K562 (cell line): ENCODE results near the gene MICU1. TPM values are rescaled to one million over a fixed set of nuclear protein-coding genes. Genes with fewer than 3 reads are reported as not detected.

ENCODE experiments used
- FOXA1 ChIP-seq: fragments of 450-650 bp; IDR thresholded peaks from 2 replicates; pipeline ENCODE4 v1.6.1; 2016; ENCODE audit warnings: mild to moderate bottlenecking, borderline replicate concordance
- GMEB1 ChIP-seq: fragments of 250-450 bp; sonication (Bioruptor Pico); IDR thresholded peaks from 2 replicates; pipeline ENCODE4 v1.4.0; 2020; ENCODE audit warnings: mild to moderate bottlenecking
- KLF6 ChIP-seq: fragments of 250-450 bp; sonication (Bioruptor Pico); IDR thresholded peaks from 2 replicates; pipeline ENCODE4 v1.4.0; 2020; ENCODE audit warnings: mild to moderate bottlenecking, moderate library complexity, borderline replicate concordance
- LCOR ChIP-seq: sonication (generic); formaldehyde crosslinking; IDR thresholded peaks from 2 replicates; pipeline ENCODE4 v1.8.0; 2022; ENCODE audit warnings: mild to moderate bottlenecking, missing genetic modification reagents
- ZMIZ1 ChIP-seq, 2 experiments: fragments of 150-350 bp in 1 of 2; IDR thresholded peaks; 2 replicates each; pipeline ENCODE4 v1.6.1; 2012 to 2016; ENCODE audit warnings: low read depth in 2 of 2, low read length in 2 of 2, mild to moderate bottlenecking in 1 of 2, moderate library complexity in 1 of 2
- polyA plus RNA-seq, 8 experiments: library from polyadenylated mRNA; depleted of rRNA in 4 of 8; stranded (reverse) in 5 of 8; unstranded in 3 of 8; fragments of >200 nt; fragmentation: Nextera tagmentation in 2 of 8; fragmentation: Illumina TruSeq in 1 of 8; extraction: Ambion mirVana in 2 of 8; extraction: Trizol in 1 of 8; gene quantifications; 2 replicates each; pipeline versions ENCODE4 v1.2.1 to v1.2.3, GENCODE V29; 2011 to 2014; ENCODE audit warnings: inconsistent platforms in 1 of 8, missing spikeins in 1 of 8
- total RNA-seq, 7 experiments: library from RNA; depleted of rRNA in 6 of 7; stranded (reverse); fragments of >200 nt in 6 of 7; fragmentation: Illumina TruSeq in 2 of 7; extraction: Trizol in 2 of 7; gene quantifications; 2 replicates each; pipeline versions ENCODE4 v1.2.1 to v1.2.3, GENCODE V29; 2011 to 2021; ENCODE audit warnings: low replicate concordance in 1 of 7
- TF ChIP-seq, protein P1 (sequence below): fragments of 250-450 bp; sonication (Bioruptor Pico); IDR thresholded peaks from 2 replicates; pipeline ENCODE4 v1.8.0; 2022; ENCODE audit warnings: inconsistent platforms

The MICU1 gene
- total and polyA plus RNA-seq, 9 of the 15 experiments (the other 6 are each of a cell fraction or from before 2014, with no cell fraction given), result 29.3 to 76.8 (median 48.4) TPM

GRCh38 chr10:72667207-72667864 lies 41.5 kb upstream of the MICU1 start (continued):
- no peak for TF ChIP-seq ZMIZ1 (IDR thresholded peaks at IDR 0.05; ENCODE audit: low read depth in 2 of 2, low read length in 2 of 2)
- TF ChIP-seq, protein P1, sequence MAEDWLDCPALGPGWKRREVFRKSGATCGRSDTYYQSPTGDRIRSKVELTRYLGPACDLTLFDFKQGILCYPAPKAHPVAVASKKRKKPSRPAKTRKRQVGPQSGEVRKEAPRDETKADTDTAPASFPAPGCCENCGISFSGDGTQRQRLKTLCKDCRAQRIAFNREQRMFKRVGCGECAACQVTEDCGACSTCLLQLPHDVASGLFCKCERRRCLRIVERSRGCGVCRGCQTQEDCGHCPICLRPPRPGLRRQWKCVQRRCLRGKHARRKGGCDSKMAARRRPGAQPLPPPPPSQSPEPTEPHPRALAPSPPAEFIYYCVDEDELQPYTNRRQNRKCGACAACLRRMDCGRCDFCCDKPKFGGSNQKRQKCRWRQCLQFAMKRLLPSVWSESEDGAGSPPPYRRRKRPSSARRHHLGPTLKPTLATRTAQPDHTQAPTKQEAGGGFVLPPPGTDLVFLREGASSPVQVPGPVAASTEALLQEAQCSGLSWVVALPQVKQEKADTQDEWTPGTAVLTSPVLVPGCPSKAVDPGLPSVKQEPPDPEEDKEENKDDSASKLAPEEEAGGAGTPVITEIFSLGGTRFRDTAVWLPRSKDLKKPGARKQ (CRISPR knock-in tag), result no peak
- TF ChIP-seq KLF6 (CRISPR knock-in tag), result no peak
- no peak for TF ChIP-seq GMEB1 (CRISPR knock-in tag)
- no peak for TF ChIP-seq FOXA1
- TF ChIP-seq LCOR (CRISPR knock-in tag), result no peak
